Activated naive CD4-positive, alpha-beta T cell treated with anti-CD3 and anti-CD28 coated beads, Interleukin-2, amount 50 U/mL, for 72 hours (primary cell): ENCODE results near the gene PLK3. TPM values are rescaled to one million over a fixed set of nuclear protein-coding genes. Genes with fewer than 3 reads are reported as not detected.
A peak's percentile ranks its signal among the peaks of the same experiment; 100 is the strongest.
"Not testable (repeated sequence)": the region's sequence is repeated elsewhere in the genome, so short reads cannot be mapped to it uniquely, and the experiment has no call there.

Source experiments
- ATAC-seq, 2 donors: fragments of 150-1000 bp; cut with Tn5 transposase; 2 replicates each; pipeline ENCODE4 v1.10.0; 2021; ENCODE audit warnings: mild to moderate bottlenecking in 2 of 2, moderate library complexity in 2 of 2
- DNase-seq, 2 donors: peaks; one replicate each; pipeline ENCODE4 v3.0.0; 2021 to 2022; ENCODE audit warnings: low spot score in 2 of 2
- H3K27ac Mint-ChIP-seq, 2 donors: one replicate each; pipeline ENCODE4 v1.8.0; 2022; ENCODE audit warnings: mild to moderate bottlenecking in 2 of 2, mixed read lengths in 2 of 2
- H3K36me3 Mint-ChIP-seq, 2 donors: one replicate each; pipeline ENCODE4 v1.8.0; 2022; ENCODE audit warnings: mixed read lengths in 2 of 2
- H3K9me3 Mint-ChIP-seq, 2 donors: one replicate each; pipeline ENCODE4 v1.8.0; 2022; ENCODE audit warnings: mixed read lengths in 2 of 2
- total RNA-seq, 2 donors: library from RNA; stranded (reverse); gene quantifications; one replicate each; pipeline ENCODE4 v1.2.3, GENCODE V29; 2022

Gene PLK3
- total RNA-seq, 2 donors from 2014 or later = 39.6 to 80.8 TPM

GRCh38 chr1:44785029-44785380 lies 15.2 kb upstream of the PLK3 start:
- peaks cover 5 to 18% of the 10 kb centered on the region in 2 donors for H3K36me3 Mint-ChIP-seq
- ATAC-seq (peak in 1 of 2 donors; percentile 15), DNase-seq (no peak)
- no peaks in the 10 kb centered on the region for H3K9me3 Mint-ChIP-seq
- H3K27ac Mint-ChIP-seq = peak overlapping the region in 1 of 2 donors; percentile 77

GRCh38 chr1:44785501-44786137 lies 14.6 kb upstream of the PLK3 start:
- H3K9me3 Mint-ChIP-seq = no peaks in the 10 kb centered on the region
- DNase-seq (no peak), ATAC-seq (no peak)
- H3K27ac Mint-ChIP-seq = peak overlapping the region in 1 of 2 donors; percentile 77
- peaks cover 0 to 12% of the 10 kb centered on the region in 2 donors for H3K36me3 Mint-ChIP-seq

- Mint-ChIP-seq H3K9me3 (no peaks in the 10 kb centered on the region), H3K36me3 (peaks cover 0 to 6% of the 10 kb centered on the region in 2 donors), H3K27ac (peak overlapping the region in 1 of 2 donors; percentile 77)
- DNase-seq = peak; percentile 78 to 83
- ATAC-seq = peak; percentile 59 to 75
Observed at GRCh38 chr1:44786138-44786840, 13.9 kb upstream of the PLK3 start.

GRCh38 chr1:44786841-44787426 lies 13.2 kb upstream of the PLK3 start:
- H3K36me3 Mint-ChIP-seq = no peaks in the 10 kb centered on the region
- no peaks in the 10 kb centered on the region for H3K9me3 Mint-ChIP-seq
- no peak for DNase-seq
- no peak for ATAC-seq
- no peak overlapping the region for H3K27ac Mint-ChIP-seq

GRCh38 chr1:44787506-44787905 lies 12.7 kb upstream of the PLK3 start:
- ATAC-seq = no peak
- Mint-ChIP-seq H3K9me3 (no peaks in the 10 kb centered on the region), H3K27ac (no peak overlapping the region), H3K36me3 (no peaks in the 10 kb centered on the region)
- DNase-seq = no peak

DNA sequence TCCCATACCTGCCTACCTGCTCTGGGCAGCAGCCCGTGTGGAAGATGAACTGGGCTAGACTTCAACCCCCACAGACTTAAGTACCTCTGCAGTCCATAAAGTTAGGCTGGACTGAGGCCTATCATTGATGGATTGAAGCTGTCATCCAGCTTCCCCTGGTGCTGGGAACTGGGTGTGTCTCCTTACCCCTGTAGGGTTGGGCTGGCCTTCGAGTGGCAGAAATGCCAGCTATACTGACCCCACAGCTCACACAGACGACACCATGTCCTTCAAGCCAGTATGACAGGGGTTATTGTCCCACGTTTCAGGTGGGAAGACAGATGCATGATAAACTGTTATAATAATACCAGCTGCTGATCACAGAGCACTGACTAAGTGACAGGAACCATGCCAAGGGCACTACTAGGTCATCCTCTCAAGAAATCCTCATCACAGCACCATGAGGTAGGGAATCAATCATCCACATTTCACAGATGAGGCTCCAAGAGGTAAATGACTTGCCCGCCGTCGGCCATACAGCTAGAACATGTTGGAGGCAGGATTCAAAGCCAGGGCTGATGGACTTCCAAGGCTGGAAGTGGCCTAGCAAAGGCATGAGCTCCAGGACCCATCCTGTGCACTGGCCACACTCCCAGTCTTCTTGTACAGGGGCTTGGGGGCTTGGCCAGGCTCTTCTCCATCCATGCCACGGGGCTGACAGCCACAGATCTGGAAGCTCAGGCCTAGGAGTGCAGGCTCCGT lies 11.9 kb upstream of the PLK3 start, which contains the start of gene BEST4:
BEST4 (minus strand) TSS at position 51 of the 741 bp plus-strand sequence. CDS start 465 bp downstream, outside the sequence.
- no peaks in the 10 kb centered on the region for H3K9me3 Mint-ChIP-seq

DNA sequence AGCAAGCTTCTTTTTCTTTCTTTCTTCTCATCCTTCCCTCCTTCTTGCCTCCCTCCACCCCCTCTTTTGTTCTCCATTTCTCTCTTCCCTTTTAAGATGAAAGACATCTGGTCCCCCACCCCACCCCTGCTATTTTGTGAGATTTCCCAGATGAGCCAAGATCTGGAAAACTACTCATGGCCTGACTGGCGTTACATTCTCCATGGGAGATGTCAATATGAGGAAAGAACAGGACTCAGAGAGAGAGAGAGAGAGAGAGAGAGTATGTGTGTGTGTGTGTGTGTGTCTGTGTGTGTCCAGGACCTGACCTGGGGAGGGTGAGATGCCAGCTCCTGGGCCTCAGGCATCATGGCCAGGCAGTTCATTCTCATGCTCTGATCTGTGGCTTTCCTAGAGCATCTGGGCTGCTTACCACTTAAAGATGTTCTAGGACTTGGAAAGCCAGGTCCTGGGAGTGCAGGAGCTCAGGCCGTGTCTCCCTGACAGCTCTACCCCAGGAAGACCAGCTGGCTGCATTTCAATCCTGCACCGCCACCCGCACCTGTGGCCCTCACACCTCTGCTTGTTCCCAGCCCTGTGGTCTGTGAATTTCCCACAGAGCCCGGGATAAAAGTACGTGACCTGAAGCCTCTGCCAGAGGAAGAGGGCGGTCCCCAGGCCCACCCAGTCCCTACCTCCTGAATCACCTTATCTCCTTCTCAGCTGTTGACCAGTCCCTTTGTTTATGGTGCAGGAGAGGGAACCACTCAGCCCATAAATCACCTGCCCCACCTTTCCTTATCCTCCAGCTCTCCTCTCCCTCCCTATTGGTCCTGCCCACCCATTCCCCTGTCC lies 9.0 kb upstream of the PLK3 start:
- DNase-seq (no peak), ATAC-seq (no peak)
- Mint-ChIP-seq H3K9me3 (no peaks in the 10 kb centered on the region), H3K27ac (peak overlapping the region in 1 of 2 donors; percentile 35), H3K36me3 (no peaks in the 10 kb centered on the region)

More for the DNA sequence above, 11.9 kb upstream of the PLK3 start, which contains the start of gene BEST4:
- no peak for ATAC-seq
- no peak within 1 kb of the TSS for H3K27ac Mint-ChIP-seq
- DNase-seq = no peak
- H3K36me3 Mint-ChIP-seq = no peaks in the 10 kb centered on the region

DNA sequence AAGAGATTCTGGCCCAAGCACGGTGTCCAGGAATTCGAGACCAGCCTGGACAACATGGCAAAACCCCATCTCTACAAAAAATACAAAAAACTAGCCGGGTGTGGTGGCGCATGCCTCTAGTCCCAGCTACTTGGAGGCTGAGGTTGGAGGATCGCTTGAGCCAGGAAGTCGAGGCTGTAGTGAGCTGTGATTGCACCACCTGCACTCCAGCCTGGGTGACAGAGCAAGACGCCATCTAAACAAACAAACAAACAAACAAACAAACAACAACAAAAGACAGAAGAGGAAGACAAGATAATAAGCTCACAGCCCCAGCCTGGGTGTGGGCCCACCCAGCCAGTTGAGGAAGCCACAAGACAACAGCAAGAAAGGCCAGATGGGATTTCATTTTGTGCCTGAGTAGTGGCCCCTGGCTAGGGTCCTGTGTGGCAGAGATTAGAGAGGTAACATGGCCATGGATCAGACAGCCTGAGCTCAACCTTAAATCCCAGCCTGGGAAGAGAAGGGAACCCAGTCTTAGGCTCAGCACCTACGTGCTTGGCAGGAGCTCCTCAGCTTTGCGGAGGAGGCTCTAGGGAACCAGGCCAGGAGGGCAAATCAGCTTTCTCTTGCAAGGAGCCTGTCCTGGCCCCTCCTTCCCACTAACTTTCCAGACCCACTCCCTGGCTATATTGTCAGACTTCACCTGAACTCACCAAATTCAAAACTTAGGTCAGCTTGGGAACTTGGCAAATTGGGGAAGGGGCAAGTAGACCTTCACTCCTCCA lies 7.3 kb upstream of the PLK3 start:
- DNase-seq = no peak
- Mint-ChIP-seq H3K9me3 (no peaks in the 10 kb centered on the region), H3K27ac (no peak overlapping the region), H3K36me3 (no peaks in the 10 kb centered on the region)
- no peak for ATAC-seq

- H3K9me3 Mint-ChIP-seq, H3K27ac Mint-ChIP-seq, ATAC-seq, DNase-seq: not testable (repeated sequence)
- peaks cover 19 to 23% of the 10 kb centered on the region in 2 donors for H3K36me3 Mint-ChIP-seq
Observed at GRCh38 chr1:44797886-44798285, 2.3 kb upstream of the PLK3 start.

DNA sequence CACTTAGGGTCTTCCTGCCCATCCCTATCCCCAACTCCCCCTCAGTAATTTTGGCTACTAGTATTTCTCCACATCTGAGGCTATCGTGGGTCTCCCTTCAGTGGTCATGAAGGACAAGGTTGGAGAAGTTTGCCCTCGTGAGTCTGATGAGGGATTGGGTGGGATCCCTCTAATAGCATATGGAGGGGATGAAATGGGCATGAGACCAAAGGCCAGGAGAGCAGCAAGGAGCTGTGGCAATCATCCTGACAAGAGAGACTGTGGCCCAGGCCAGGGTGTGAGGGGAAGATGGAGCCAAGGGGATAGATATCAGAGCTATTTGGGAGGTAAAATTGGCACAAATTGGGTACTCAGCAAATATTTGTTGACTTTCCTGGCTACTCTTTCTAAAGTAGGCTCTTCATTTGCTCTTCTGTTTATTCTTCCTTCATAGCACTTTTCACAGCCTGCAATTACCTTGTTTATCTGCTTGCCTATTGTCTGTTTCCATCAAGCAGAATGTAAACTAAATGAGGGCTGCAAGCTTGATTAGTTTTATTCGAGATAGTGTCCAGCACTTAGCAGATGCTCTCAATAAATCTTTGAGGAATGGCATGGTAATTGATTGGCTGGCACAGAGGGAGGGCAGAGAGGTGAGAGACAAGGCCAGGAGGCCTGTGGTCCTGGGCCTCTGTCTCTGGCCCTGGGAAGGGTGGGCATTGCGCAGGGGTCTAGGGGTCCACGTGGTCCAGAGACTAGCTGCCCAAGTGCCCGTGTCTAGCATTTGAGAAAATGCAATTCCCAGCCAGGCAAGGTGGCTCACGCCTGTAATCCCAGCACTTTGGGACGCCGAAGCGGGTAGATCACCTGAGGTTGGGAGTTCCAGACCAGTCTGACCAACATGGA lies 1.5 kb upstream of the PLK3 start:
- DNase-seq (no peak), ATAC-seq (no peak)
- H3K9me3 Mint-ChIP-seq = no peaks in the 10 kb centered on the region
- peaks cover 27 to 31% of the 10 kb centered on the region in 2 donors for H3K36me3 Mint-ChIP-seq
- peak overlapping the region in 1 of 2 donors; percentile 97 for H3K27ac Mint-ChIP-seq

DNA sequence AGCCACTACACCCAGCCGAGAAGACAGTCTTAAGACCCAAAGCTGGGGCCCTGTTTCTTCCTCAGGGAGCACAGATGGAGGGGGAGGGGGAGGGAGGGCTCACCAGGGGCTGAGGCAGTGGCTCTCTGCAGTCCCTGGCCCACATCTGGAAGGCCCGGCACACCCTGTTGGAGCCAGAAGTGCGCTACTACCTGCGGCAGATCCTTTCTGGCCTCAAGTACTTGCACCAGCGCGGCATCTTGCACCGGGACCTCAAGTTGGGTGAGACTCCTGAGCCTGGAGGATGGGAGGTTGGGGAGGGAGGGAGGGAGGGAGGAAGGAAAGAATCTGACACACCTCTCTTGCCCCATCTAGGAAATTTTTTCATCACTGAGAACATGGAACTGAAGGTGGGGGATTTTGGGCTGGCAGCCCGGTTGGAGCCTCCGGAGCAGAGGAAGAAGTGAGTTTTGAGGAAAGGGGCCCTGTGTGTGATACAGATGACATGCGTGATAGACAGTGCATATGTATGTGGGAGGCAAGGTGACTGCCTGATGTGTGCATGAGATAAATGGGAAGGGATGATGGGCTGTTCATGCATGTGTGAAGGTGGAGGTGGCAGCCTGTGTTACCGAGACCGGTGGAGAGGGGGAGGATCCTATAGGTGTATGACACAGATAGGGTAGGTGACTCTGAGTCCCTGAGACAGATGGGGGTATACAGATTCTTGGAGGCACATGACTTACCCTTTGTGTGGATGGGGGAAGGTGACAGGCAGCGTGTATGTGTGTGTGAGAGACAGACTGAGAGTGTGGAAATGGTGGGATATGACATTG lies 1.5 kb downstream of the PLK3 start:
- no peak for DNase-seq
- H3K9me3 Mint-ChIP-seq = no peaks in the 10 kb centered on the region
- peak overlapping the region; percentile 97 to 99 for H3K27ac Mint-ChIP-seq
- peak; percentile 2 to 4 for ATAC-seq
- H3K36me3 Mint-ChIP-seq = peaks cover 35 to 51% of the 10 kb centered on the region in 2 donors

DNA sequence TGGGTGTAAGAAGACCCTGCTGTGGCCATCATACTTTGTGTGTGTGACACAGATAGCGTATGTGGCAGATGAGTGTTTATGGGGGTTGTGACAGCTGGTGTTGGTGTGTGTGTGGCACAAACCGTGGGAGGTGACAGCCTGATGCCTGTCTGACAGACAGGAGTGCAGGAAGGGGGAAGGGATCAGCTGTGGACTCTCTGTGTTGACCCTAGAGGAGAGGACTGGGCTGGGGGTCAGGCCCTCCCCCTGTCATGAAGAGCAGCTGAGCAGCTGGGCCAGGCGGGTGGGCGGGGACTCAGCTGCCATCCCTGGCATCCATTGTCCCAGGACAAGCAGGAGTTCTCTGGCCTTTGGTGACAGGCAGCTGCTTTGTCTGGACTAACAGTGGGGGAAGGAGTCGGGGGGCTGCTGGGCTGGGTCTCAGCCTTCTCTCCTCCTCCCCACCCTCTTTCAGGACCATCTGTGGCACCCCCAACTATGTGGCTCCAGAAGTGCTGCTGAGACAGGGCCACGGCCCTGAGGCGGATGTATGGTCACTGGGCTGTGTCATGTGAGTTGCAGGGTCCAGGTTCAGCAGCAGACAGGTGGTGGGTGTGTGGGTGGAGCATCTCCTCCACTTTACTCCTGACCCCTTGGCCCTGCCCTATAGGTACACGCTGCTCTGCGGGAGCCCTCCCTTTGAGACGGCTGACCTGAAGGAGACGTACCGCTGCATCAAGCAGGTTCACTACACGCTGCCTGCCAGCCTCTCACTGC lies 2.3 kb downstream of the PLK3 start:
- peak overlapping the region; percentile 87 to 97 for H3K27ac Mint-ChIP-seq
- peaks cover 39 to 51% of the 10 kb centered on the region in 2 donors for H3K36me3 Mint-ChIP-seq
- DNase-seq = no peak
- ATAC-seq = no peak
- H3K9me3 Mint-ChIP-seq = no peaks in the 10 kb centered on the region

- peak overlapping the region; percentile 66 to 97 for H3K27ac Mint-ChIP-seq
- ATAC-seq (no peak), DNase-seq (no peak)
- peaks cover 39 to 51% of the 10 kb centered on the region in 2 donors for H3K36me3 Mint-ChIP-seq
- H3K9me3 Mint-ChIP-seq = no peaks in the 10 kb centered on the region
Observed at GRCh38 chr1:44803062-44803311, 2.8 kb downstream of the PLK3 start.
